ENCODE data around the gene WDPCP. TPM values are rescaled to one million over a fixed set of nuclear protein-coding genes. Genes with fewer than 3 reads are reported as not detected.
"Not testable (repeated sequence)": the region's sequence is repeated elsewhere in the genome, so short reads cannot be mapped to it uniquely, and the experiment has no call there.

Gene WDPCP
- total RNA-seq, 1 donor from 2014 or later = 6.8 TPM

- DNase-seq = no peak
These were observed 2.5 kb upstream of the WDPCP start for GRCh38 chr2:63590626-63591408.

GRCh38 chr2:63589148-63589958, 1.1 kb upstream of the WDPCP start:
- peak; percentile 15 for DNase-seq

- no peak for DNase-seq
These were observed 378 bp downstream of the WDPCP start for GRCh38 chr2:63587814-63588384.

- DNase-seq = no peak
These were observed 5.4 kb downstream of the WDPCP start for GRCh38 chr2:63582873-63583272.

GRCh38 chr2:63581298-63581961, 6.8 kb downstream of the WDPCP start:
- no peak for DNase-seq

GRCh38 chr2:63580651-63581297, 7.5 kb downstream of the WDPCP start:
- no peak for DNase-seq

GRCh38 chr2:63578767-63579166, 9.5 kb downstream of the WDPCP start:
- DNase-seq = no peak

GRCh38 chr2:63576546-63576945, 11.7 kb downstream of the WDPCP start:
- DNase-seq = no peak

GRCh38 chr2:63573726-63574345, 14.4 kb downstream of the WDPCP start:
- not testable (repeated sequence) for DNase-seq

GRCh38 chr2:63573026-63573425, 15.3 kb downstream of the WDPCP start:
- not testable (repeated sequence) for DNase-seq

- no peak for DNase-seq
These were observed 16.3 kb downstream of the WDPCP start for GRCh38 chr2:63572001-63572400.

GRCh38 chr2:63571291-63571690, 17.0 kb downstream of the WDPCP start:
- peak; percentile 18 for DNase-seq

- no peak for DNase-seq
These were observed 18.5 kb downstream of the WDPCP start for GRCh38 chr2:63569740-63570139.

- no peak for DNase-seq
These were observed 25.5 kb downstream of the WDPCP start for GRCh38 chr2:63562751-63563150.

GRCh38 chr2:63558922-63559321, 29.4 kb downstream of the WDPCP start:
- not testable (repeated sequence) for DNase-seq

GRCh38 chr2:63557819-63558218, 30.5 kb downstream of the WDPCP start:
- DNase-seq = not testable (repeated sequence)

- no peak for DNase-seq
These were observed 32.3 kb downstream of the WDPCP start for GRCh38 chr2:63555931-63556330.

- DNase-seq = no peak
These were observed 33.0 kb downstream of the WDPCP start for GRCh38 chr2:63555299-63555698.

- DNase-seq = no peak
These were observed 35.2 kb downstream of the WDPCP start for GRCh38 chr2:63553049-63553448.

GRCh38 chr2:63545023-63545422, 43.3 kb downstream of the WDPCP start:
- DNase-seq = no peak

- DNase-seq = peak; percentile 37
These were observed 44.2 kb downstream of the WDPCP start for GRCh38 chr2:63544017-63544627.

Measured in dermis blood vessel endothelial cell (primary cell).